ENCODE results near the gene FRRS1L.
A peak's percentile ranks its signal among the peaks of the same experiment; 100 is the strongest.

The FRRS1L gene

DNA sequence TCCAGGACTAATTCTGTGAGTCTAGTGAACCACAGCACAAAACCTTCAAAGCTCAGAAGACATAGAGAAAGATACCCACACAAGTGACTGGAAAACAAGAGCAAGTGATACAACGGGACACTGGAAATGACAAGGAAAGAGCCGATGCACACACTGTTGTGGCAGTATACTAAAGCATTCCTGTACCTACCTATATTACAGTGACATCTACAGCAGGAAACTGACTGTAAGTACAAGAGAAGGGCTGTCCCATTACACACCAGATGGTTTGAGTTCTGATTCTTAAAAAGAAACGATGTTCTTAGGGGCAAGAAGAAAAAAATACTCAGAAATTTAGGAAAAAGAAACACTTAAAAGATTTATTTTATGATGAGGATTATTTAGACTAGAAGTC is 65.8 kb downstream of the FRRS1L start:
- Histone ChIP-seq H3K4me2 (peak overlapping the region; percentile 62), H3K27ac (peak overlapping the region; percentile 66; the same call in 1 of the 2 replicates), H3K79me2 (ENCODE audit: insufficient read depth, low read depth) (peaks cover 56% of the 10 kb centered on the region), H3K4me1 (ENCODE audit: low read depth, poor library complexity, severe bottlenecking) (peaks cover 69% of the 10 kb centered on the region), H3K9ac (no peak overlapping the region; the same call in 1 of the 2 replicates), H2AFZ (ENCODE audit: low read depth) (no peak overlapping the region), H3K4me3 (IDR thresholded peaks at IDR 0.05; ENCODE audit: insufficient read depth, low read depth, low read length) (no peak overlapping the region), H4K20me1 (ENCODE audit: insufficient read depth) (peaks cover 17% of the 10 kb centered on the region), H3K36me3 (ENCODE audit: insufficient read depth) (no peaks in the 10 kb centered on the region), H3K27me3 (ENCODE audit: insufficient read depth, low read depth) (no peaks in the 10 kb centered on the region)
- TF ChIP-seq, protein P1, sequence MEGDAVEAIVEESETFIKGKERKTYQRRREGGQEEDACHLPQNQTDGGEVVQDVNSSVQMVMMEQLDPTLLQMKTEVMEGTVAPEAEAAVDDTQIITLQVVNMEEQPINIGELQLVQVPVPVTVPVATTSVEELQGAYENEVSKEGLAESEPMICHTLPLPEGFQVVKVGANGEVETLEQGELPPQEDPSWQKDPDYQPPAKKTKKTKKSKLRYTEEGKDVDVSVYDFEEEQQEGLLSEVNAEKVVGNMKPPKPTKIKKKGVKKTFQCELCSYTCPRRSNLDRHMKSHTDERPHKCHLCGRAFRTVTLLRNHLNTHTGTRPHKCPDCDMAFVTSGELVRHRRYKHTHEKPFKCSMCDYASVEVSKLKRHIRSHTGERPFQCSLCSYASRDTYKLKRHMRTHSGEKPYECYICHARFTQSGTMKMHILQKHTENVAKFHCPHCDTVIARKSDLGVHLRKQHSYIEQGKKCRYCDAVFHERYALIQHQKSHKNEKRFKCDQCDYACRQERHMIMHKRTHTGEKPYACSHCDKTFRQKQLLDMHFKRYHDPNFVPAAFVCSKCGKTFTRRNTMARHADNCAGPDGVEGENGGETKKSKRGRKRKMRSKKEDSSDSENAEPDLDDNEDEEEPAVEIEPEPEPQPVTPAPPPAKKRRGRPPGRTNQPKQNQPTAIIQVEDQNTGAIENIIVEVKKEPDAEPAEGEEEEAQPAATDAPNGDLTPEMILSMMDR (conservative IDR thresholded peaks at IDR 0.05; ENCODE audit: low read depth, low read length), result no peak

DNA sequence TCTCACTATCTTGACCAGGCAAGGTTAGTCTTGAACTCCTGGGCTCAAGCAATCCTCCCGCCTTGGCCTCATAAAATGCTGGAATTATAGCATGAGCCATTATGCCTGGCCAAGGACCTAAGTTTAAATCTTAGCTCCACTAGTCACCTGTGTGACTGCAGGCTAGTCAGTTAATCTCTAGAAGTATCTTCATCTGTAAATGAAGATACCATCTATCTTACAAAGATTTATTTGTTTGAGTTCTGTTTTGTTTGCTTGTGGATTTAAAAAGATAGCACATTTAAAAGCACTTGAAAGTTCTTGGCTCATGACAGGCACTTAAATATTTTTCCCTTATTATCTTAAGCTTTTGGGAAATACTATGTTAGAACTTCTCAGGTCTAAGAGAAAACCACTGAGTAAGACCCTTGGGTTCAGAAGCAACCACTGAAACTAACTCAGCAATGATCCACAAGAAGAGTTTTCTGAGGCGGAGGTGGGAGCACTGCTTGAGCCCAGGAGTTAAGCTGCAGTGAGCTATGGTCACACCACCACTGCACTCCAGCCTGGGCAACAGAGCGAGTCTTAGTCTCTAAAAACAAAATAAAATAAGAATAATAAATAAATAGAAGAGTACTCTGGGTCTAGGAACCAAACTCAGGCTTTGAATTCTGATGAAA is 66.4 kb downstream of the FRRS1L start:
- no peaks in the 10 kb centered on the region for H3K36me3 ChIP-seq (ENCODE audit: insufficient read depth)

DNA sequence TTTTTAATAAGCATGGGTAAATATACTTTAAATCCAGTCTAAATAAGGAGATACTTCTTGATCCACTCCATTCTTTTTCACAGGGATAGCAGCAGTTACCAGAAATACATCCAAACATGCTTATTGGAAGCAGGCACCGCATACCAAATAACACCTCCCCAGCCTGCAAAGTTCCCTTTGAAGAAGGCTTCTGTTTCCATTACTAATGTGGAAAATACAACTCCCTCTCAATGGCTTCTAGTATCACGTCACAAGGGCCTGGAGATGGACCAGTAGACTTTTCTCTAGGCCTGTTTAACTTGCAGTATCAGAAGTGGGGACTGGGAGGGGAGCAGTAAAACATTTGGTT is 68.1 kb downstream of the FRRS1L start:
- H3K4me2 ChIP-seq, result peak overlapping the region; percentile 62; the same call in 1 of the 2 replicates
- TF ChIP-seq, protein P1 (conservative IDR thresholded peaks at IDR 0.05; ENCODE audit: low read depth, low read length), result no peak
- no peaks in the 10 kb centered on the region for H3K27me3 ChIP-seq (ENCODE audit: insufficient read depth, low read depth)
- no peak overlapping the region for H3K4me3 ChIP-seq (IDR thresholded peaks at IDR 0.05; ENCODE audit: insufficient read depth, low read depth, low read length)
- no peaks in the 10 kb centered on the region for H3K36me3 ChIP-seq (ENCODE audit: insufficient read depth)
- H3K27ac ChIP-seq, result no peak overlapping the region; the same call in 1 of the 2 replicates
- H3K9ac ChIP-seq, result no peak overlapping the region
- H2AFZ ChIP-seq (ENCODE audit: low read depth), result no peak overlapping the region
- peaks cover 17% of the 10 kb centered on the region for H4K20me1 ChIP-seq (ENCODE audit: insufficient read depth)
- peaks cover 69% of the 10 kb centered on the region for H3K4me1 ChIP-seq (ENCODE audit: low read depth, poor library complexity, severe bottlenecking)
- H3K79me2 ChIP-seq (ENCODE audit: insufficient read depth, low read depth), result peaks cover 59% of the 10 kb centered on the region

More for the DNA sequence above, 66.4 kb downstream of the FRRS1L start:
- H3K9ac ChIP-seq, result no peak overlapping the region; the same call in 1 of the 2 replicates
- H3K4me1 ChIP-seq (ENCODE audit: low read depth, poor library complexity, severe bottlenecking), result peaks cover 69% of the 10 kb centered on the region
- no peak overlapping the region for H3K4me3 ChIP-seq (IDR thresholded peaks at IDR 0.05; ENCODE audit: insufficient read depth, low read depth, low read length)
- H2AFZ ChIP-seq (ENCODE audit: low read depth), result no peak overlapping the region
- H4K20me1 ChIP-seq (ENCODE audit: insufficient read depth), result peaks cover 17% of the 10 kb centered on the region
- H3K79me2 ChIP-seq (ENCODE audit: insufficient read depth, low read depth), result peaks cover 55% of the 10 kb centered on the region
- H3K4me2 ChIP-seq, result peak overlapping the region; percentile 62
- no peaks in the 10 kb centered on the region for H3K27me3 ChIP-seq (ENCODE audit: insufficient read depth, low read depth)
- TF ChIP-seq, protein P1 (conservative IDR thresholded peaks at IDR 0.05; ENCODE audit: low read depth, low read length), result no peak
- peak overlapping the region; percentile 66; the same call in 1 of the 2 replicates for H3K27ac ChIP-seq

DNA sequence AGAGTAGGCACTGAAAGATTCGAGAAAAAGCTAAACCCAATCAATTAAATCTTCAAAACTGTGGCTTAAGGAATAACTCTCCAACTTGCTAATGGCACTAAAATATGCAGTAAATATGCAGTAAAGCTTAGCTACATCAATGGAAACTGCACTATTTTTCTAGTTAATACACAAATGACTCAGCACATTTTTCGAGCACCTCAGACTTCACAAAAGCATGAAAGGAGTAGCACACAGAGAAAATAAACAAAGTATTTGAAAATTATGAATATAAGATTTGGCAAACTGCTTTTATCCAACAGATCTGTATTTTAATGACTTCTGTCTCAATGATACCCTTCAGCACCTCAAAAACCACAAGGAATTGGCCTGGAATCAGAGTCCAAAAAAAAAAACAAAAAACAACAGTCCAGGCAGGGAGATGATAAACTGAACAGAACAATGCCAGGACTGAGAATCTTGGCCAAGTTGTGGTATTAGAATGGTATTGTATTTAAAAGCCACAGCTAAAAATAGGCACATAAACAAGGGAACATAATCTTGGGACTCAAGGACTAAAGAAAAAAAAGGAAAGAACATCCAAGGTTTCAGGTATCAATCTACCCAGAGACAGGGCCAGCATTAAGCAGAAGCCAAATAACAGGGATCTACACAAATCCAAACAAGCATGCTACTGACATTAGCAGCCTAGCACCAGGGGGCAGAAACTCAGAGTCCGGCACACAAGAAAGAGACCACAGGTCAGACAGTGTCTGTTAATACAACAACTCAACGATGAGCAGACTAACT is 68.7 kb downstream of the FRRS1L start:
- peaks cover 53% of the 10 kb centered on the region for H3K79me2 ChIP-seq (ENCODE audit: insufficient read depth, low read depth)
- H3K4me2 ChIP-seq, result peak overlapping the region; percentile 62
- H3K4me3 ChIP-seq (IDR thresholded peaks at IDR 0.05; ENCODE audit: insufficient read depth, low read depth, low read length), result no peak overlapping the region
- H3K4me1 ChIP-seq (ENCODE audit: low read depth, poor library complexity, severe bottlenecking), result peaks cover 69% of the 10 kb centered on the region
- no peaks in the 10 kb centered on the region for H3K36me3 ChIP-seq (ENCODE audit: insufficient read depth)
- H4K20me1 ChIP-seq (ENCODE audit: insufficient read depth), result peaks cover 17% of the 10 kb centered on the region
- H3K27me3 ChIP-seq (ENCODE audit: insufficient read depth, low read depth), result no peaks in the 10 kb centered on the region
- H3K9ac ChIP-seq, result peak overlapping the region; percentile 6; the same call in 1 of the 2 replicates
- TF ChIP-seq, protein P1 (conservative IDR thresholded peaks at IDR 0.05; ENCODE audit: low read depth, low read length), result no peak
- H2AFZ ChIP-seq (ENCODE audit: low read depth), result no peak overlapping the region
- H3K27ac ChIP-seq, result peak overlapping the region; percentile 31; the same call in 1 of the 2 replicates

Measured in KMS-11 (cell line).